ENCODE data around the gene TTLL9.

Gene TTLL9

GRCh38 chr20:31951530-31952453 lies 81.4 kb downstream of the TTLL9 start, which contains the start of gene PDRG1:
Gene PDRG1 (minus strand): TSS chr20:31952046. CDS start chr20:31951961, 85 bp downstream.
- FAIRE-seq = no peak

GRCh38 chr20:31953556-31954148 lies 83.2 kb downstream of the TTLL9 start:
- no peak for FAIRE-seq

GRCh38 chr20:31954500-31954899 lies 84.1 kb downstream of the TTLL9 start:
- FAIRE-seq = no peak

- no peak for FAIRE-seq
These were observed 86.4 kb downstream of the TTLL9 start for GRCh38 chr20:31956556-31957526.

- FAIRE-seq = no peak
These were observed 92.3 kb downstream of the TTLL9 start for GRCh38 chr20:31962761-31963160.

- FAIRE-seq = no peak
These were observed 93.5 kb downstream of the TTLL9 start for GRCh38 chr20:31963889-31964288.

GRCh38 chr20:31966991-31967655 lies 96.7 kb downstream of the TTLL9 start:
- FAIRE-seq = no peak

GRCh38 chr20:31967830-31968249 lies 97.4 kb downstream of the TTLL9 start, which contains the start of gene XKR7:
Gene XKR7 (plus strand): TSS chr20:31968151. CDS start chr20:31968176, 25 bp downstream.
- no peak for FAIRE-seq

- FAIRE-seq = no peak
These were observed 98.1 kb downstream of the TTLL9 start for GRCh38 chr20:31968291-31969126.

- no peak for FAIRE-seq
These were observed 99.6 kb downstream of the TTLL9 start for GRCh38 chr20:31969991-31970390.

- FAIRE-seq = no peak
These were observed 102.1 kb downstream of the TTLL9 start for GRCh38 chr20:31972471-31973021.

- no peak for FAIRE-seq
These were observed 103.9 kb downstream of the TTLL9 start for GRCh38 chr20:31974296-31974695.

- FAIRE-seq = no peak
These were observed 104.6 kb downstream of the TTLL9 start for GRCh38 chr20:31974951-31975487.

GRCh38 chr20:31975874-31976273 lies 105.4 kb downstream of the TTLL9 start:
- FAIRE-seq = no peak

- no peak for FAIRE-seq
These were observed 106.6 kb downstream of the TTLL9 start for GRCh38 chr20:31977080-31977479.

- no peak for FAIRE-seq
These were observed 109.4 kb downstream of the TTLL9 start for GRCh38 chr20:31979713-31980426.

GRCh38 chr20:31981784-31982183 lies 111.3 kb downstream of the TTLL9 start:
- no peak for FAIRE-seq

- no peak for FAIRE-seq
These were observed 114.6 kb downstream of the TTLL9 start for GRCh38 chr20:31984981-31985471.

GRCh38 chr20:31987744-31988143 lies 117.3 kb downstream of the TTLL9 start:
- no peak for FAIRE-seq
